EL (cell line): ENCODE data around the gene TMC8.
"Not testable (repeated sequence)": the region's sequence is repeated elsewhere in the genome, so short reads cannot be mapped to it uniquely, and the experiment has no call there.

Experiments
- DNase-seq: peaks from one replicate; pipeline ENCODE4 v3.0.0-alpha.2; 2016

Gene TMC8

DNA sequence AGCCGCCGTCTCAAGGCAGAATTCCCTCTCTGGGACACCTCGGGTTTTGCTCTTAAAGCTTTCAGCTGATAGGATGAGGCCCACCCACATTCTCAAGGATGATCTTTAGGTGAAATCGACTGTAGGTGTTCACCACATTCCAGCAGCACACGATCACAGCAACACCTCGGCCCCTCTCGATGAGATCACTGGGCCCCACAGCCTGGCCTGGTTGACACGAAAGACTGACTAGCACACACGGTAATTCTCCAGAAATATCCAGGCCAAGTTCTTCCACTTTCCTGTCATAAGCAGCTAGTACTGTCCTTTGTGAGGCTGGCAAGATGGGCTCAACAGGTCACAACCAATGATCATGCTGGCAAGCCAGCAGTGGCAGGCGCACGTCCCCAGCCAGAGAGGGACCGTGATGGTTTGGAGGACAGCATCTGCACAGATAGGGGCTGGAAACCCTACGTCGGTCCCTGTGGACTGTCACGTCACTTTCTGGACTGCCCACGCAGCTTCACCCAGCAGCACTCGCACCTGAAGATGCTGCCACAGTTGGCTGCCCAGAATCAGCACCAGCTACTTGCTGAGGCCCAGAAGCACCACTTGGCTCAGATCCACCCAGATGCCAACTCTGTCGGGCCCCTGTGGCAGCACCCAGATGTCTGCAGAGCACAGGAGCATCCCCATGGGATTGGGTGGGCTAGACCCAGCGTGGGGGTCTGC is 19.4 kb upstream of the TMC8 start:
- DNase-seq: no peak

DNA sequence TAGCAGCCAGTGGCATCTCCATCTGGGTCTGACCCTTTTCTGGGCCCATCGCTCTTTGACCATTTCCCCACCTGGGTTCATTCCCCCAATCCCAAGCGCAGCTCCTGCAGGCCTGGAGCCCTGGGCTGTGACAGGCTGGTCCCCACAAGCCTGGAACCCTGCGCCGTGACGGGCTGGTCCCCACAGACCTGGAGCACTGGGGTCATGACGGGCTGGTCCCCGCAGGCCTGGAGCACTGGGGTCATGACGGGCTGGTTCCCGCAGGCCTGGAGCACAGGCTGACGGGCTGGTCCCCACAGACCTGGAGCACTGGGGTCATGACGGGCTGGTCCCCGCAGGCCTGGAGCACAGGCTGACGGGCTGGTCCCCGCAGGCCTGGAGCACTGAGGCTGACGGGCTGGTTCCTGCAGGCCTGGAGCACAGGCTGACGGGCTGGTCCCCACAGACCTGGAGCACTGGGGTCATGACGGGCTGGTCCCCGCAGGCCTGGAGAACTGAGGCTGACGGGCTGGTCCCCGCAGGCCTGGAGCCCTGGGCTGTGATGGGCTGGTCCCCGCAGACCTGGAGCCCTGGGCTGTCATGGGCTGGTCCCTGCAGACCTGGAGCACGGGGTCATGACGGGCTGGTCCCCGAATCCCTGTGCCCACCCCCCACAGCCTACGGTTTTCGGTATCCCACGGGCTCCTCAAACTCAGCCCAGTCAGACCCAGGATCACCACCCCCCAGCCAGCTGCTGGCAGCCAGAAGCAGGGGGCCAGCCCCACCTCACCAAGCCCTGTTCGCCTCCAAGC is 18.6 kb upstream of the TMC8 start:
- DNase-seq: no peak

DNA sequence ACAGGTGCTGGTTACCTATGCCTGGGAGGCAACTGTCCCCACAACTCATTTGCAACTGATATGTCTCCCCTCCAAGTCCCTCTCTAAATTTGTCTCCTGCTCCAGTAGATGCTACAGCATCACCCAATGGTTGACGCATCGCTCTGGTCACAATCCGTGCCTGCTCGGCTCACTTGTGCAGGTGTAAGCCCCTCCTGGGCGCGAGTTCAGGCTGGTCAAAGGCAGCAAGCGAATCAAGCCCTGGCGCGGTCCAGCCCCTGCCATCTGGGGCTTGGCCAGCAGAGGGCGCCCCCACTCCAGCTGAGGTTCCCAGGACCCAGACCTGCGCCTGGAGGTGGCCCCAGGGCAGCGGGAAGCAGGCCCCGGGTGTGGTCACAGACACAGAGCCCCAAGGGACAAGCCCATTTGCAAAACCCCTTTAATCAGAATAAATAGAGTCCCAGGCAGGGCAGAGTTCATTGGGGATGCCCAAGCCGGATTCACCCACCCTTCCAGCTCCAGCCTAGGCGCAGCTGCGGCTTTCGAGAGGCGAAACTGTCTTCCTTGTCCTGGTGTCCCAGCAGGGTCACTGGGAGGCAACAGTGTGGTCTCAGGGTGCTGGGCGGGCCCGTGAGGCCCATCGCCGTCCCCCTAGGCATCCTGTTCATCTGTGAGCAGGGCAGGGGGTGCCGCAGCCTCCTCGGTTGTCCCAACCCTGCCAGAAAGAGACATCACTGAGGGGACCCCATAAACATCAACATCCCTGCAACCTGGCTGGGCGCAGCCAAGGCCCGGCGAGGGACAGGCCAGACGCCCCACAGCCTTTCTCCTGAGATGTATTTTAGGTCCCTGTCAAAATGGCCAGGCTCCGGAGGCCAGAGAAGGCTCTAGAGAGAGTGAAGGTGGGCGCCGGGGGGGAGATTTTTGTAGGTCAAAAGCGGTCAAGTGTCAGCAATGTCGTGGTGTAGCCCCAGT is 17.8 kb upstream of the TMC8 start:
- DNase-seq: peak; percentile 59

DNA sequence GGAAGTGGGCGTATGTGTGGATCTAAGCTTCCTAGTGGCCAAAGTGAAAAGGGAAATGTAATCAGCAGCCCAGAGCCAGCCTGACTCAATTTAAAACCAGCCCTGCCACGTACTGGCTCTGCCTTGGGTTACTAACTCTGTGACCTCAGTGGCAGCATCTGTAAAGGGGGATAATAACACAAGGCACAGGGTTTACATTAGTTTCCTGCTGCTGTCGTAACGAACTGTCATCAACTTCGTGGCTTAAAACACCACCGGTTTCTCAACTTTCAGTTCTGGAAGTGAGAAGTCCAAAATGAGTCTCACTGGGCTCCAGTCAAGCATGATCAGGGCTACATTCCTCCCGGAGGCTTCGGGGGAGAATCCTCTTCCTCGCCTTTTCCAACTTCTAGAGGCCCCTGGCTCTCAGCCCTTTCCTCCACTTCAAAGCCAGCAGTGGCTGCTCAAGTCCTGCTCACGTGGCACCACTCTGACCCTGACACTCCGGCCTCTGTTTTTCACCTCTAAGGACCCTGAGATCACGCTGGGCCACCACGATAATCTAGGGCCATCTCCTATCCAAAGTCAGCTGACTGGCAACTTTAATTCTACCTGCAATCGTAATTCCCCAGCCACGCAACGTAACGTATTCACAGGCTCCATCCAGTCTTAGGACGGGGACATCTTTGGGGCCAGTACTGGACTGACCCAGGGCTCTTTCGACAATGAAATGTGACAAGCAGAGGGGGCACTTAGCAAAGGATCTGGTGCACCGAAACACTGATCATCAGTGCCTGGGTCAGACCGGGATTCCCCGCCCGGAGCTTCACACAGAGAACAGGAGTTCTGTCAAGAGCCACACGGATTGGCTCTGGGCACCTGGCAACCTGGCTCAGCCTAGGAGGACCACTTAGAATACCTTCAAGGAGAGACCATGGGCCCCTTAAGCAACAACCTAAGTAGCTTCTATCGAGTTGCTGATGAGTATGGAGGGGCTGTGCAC is 16.5 kb upstream of the TMC8 start:
- no peak for DNase-seq

GRCh38 chr17:78114831-78115723 is 15.5 kb upstream of the TMC8 start:
- DNase-seq: no peak

GRCh38 chr17:78115803-78116202 is 14.8 kb upstream of the TMC8 start:
- DNase-seq: not testable (repeated sequence)

GRCh38 chr17:78116411-78116810 is 14.2 kb upstream of the TMC8 start:
- no peak for DNase-seq

GRCh38 chr17:78117027-78117981 is 13.3 kb upstream of the TMC8 start:
- no peak for DNase-seq

DNA sequence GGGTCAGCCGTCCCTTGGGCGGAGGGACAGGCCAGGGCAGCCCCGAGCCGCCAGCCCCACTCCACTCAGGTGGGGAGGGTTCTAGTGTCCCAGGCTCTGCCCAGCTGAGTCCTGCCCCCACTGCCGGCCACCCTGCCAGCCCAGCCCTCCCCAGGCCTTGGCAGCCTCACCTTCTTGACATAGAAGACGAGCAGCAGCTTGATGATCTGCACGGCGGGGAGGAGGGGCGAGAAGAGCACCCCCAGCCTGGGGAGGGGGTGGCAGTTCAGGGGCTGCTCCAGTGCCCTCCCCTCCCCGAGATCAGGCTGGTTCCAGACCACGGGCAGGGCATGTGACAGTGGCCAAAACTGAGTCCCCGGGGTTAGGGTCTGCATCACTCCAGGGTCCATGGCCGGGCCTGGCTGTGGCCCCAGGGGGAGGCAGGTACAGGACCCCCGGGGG is 11.8 kb upstream of the TMC8 start:
- DNase-seq: no peak

DNA sequence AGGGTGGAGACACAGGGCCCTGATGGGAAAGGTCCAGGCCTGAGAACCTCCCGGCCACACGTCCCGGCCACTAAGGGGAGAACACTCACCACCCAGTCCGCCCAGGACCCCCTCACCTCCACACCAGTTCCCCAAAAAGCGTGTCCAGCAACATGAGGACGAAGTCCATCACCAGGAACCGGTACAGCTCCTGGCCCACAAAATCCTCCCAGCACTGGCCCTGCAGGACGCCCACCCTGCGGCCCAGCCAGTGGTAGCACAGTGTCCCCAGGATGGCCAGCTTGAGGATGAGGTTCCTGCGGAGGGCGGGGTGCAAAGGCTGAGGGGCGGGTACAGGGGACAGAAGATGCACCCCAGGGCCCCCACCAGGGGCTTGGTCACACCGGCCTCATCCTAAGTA is 10.0 kb upstream of the TMC8 start:
- no peak for DNase-seq

DNA sequence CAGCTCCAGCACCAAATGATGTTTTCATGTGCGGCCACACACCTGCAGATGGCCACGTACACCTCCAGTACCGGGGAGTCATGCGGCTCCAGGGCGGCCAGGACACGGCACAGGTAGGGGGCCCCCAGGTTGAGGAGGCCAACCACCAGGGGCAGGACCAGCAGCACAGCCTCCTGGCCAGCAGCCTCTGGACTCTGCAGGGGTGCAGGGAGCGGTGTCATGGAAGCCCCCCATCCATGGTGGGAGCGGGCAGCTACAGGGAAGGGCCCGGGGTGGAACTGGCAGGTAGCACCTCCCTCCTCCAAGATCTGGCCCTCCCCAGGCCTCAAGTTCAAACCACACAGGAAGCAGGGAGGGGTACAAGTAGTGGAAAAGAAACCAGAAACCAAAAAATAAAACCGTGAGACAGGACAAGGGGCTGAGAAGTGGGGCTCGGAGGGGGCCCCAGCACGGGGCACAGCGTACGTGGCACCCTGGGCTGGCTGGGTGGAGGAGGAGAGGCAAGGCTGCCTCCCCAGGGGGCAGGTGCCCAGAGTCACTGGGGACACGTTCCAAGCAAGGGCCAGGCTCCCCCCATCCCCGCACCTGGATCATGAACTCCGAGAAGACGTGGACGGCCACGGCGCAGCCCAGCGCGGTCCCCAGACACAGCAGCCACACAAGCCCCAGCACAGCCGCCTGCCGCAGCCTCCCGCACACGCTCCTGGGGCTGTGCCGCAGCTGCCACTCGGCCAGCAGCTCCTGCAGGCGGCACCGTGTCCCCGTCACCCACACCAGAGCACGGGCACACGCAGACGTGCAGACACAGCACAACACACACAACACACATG is 9.4 kb upstream of the TMC8 start:
- no peak for DNase-seq

GRCh38 chr17:78121801-78122215 is 8.8 kb upstream of the TMC8 start:
- DNase-seq: no peak

DNA sequence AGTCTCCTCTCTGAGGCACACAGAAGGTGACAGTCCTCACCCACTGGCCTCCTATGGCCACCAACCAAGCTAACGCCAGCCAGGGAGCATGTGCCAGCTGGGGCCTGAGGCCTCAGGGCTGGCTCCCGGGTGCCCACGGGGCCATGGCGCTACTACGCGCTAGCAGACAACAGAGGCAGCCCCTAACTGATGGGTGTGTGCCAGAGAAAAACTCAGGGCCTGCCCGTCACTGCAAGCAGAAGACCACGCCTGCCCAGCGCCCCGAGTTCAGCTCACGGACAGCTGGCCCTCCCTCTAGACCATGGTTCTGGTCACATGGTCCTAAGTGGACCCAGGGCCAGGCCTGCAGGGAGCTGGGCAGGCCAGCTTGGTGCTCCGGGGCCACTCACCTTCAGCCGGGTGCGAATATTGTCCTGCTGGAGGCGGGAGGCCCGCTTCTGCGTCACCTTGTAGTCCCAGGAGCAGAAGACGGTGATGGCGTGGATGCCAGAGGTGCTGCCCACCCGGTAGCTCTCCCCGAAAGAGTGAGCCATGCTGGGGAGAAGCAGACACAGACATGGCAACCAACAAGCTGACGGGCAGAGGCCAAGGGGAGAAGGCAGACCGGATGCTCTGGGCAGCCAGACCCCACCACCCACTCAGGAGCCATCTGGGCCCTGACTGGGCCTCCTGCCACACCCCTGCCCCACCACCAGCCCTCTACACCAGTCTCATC is 8.2 kb upstream of the TMC8 start:
- no peak for DNase-seq

- no peak for DNase-seq
These were observed 7.7 kb upstream of the TMC8 start for GRCh38 chr17:78122931-78123249.

GRCh38 chr17:78123258-78123929 is 7.2 kb upstream of the TMC8 start:
- no peak for DNase-seq

DNA sequence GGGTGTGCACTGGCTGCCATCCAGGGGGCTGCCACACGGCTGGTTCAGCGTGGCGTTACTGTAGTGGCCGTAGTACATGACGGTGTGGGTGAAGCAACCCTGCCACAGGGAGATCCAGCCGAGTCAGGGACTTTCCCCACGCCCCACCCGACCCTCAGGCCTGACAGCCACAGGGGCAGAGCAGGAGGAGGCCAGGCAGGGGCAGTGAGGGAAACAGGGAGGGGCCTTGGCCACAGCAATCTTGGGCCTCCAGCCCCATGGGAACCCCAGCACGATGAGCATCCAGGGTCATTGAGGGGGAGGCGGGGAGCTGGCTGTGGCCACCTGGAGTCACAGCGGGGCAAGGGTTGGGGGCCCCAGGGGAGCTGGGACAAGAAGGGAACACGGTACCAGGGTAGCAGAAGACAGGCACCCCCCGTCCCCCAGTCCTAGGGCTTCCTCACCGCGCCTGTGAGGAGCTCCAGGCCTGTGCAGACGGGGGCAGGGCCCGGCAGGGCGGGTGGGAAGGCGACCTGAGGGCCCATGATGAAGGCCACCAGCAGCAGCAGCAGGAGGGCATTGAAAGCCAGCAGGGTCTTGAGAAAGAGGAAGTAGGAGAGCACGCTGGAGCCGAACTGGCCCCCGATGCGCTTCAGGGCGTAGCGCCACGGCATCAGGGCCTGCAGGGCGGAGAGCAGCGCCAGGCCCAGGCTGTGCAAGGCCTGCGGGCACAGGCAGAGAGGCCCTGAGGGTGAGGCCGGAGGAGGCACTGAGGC is 6.3 kb upstream of the TMC8 start:
- DNase-seq: no peak

DNA sequence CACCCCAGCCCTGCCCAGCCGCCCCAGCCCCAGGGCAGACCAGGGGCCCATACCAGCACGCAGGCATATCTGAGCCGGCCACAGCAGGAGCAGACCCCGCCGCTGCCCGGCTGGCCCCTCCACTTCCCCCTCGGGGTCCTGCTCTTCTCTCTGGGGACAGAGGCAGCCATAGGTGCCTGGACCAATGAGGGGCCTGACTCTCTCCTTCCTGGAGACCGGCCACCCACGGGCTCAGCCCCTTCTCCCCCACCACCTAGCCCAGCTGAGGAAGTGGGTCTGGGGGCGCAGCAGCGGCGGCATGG is 5.8 kb upstream of the TMC8 start:
- no peak for DNase-seq
